Measurements from ENCODE around the gene C11orf21.

- TF ChIP-seq EZH2 (IDR thresholded peaks at IDR 0.05; ENCODE audit: low read length, missing control alignments), result no peak
- no peak for TF ChIP-seq CTCF (conservative IDR thresholded peaks at IDR 0.05 in 1 of 2, IDR thresholded peaks at IDR 0.05 in 1 of 2; ENCODE audit: low read depth in 1 of 2, low read length in 2 of 2)
Observed at GRCh38 chr11:2262301-2263070, 39.2 kb downstream of the C11orf21 start.
